HEK293 (cell line): Measurements from ENCODE around the gene GLIS1.
A peak's percentile ranks its signal among the peaks of the same experiment; 100 is the strongest.

Source experiments
- CTCF ChIA-PET: fragments of 350-600 bp; formaldehyde crosslinking; extraction: SDS; loops from one replicate; lab custom pipeline; 2021; ENCODE audit warnings: antibody characterized with exemption; lab: Yijun Ruan, JAX
- POLR2A ChIA-PET: fragments of 300-600 bp; formaldehyde crosslinking; extraction: SDS; loops from one replicate; lab custom pipeline; 2020; ENCODE audit warnings: antibody characterized with exemption, inconsistent platforms; lab: Yijun Ruan, JAX
- H3K27ac ChIP-seq: fragments of 200-500 bp; sonication (Bioruptor generic); 2 replicates; pipeline ENCODE4 v1.5.1; 2014; ENCODE audit warnings: low read depth, low read length, control low read depth, inconsistent platforms; ENCODE audit errors: extremely low read depth
- H3K36me3 ChIP-seq, 2 experiments: fragments of 200-500 bp in 1 of 2; sonication (Bioruptor generic) in 1 of 2; 1 replicate in 1 of 2; 2 replicates in 1 of 2; pipeline ENCODE4 v1.5.1; 2014 to 2017; ENCODE audit warnings: inconsistent platforms in 2 of 2, low read length in 2 of 2; ENCODE audit not compliant: control insufficient read depth in 2 of 2, insufficient read depth in 1 of 2
- H3K4me1 ChIP-seq: fragments of 200-500 bp; sonication (Bioruptor generic); 2 replicates; pipeline ENCODE4 v1.5.1; 2014; ENCODE audit warnings: mild to moderate bottlenecking, low read length, inconsistent platforms; ENCODE audit not compliant: control insufficient read depth, insufficient read depth
- H3K4me3 ChIP-seq: 2 replicates; pipeline ENCODE4 v1.5.1; 2011; ENCODE audit warnings: low read depth, mild to moderate bottlenecking, control low read depth, low read length, moderate library complexity
- H3K9me3 ChIP-seq: fragments of 200-500 bp; sonication (Bioruptor generic); 2 replicates; pipeline ENCODE4 v1.5.1; 2014; ENCODE audit warnings: low read depth, low read length, inconsistent platforms; ENCODE audit not compliant: control insufficient read depth, insufficient read depth
- PRDM10 ChIP-seq: fragments of 450-650 bp; formaldehyde crosslinking; IDR thresholded peaks from 2 replicates; pipeline ENCODE4 v1.5.1; 2016; ENCODE audit warnings: missing biosample characterization, missing genetic modification characterization
- RBAK ChIP-seq: fragments of 450-650 bp; formaldehyde crosslinking; IDR thresholded peaks from 2 replicates; pipeline ENCODE4 v1.5.1; 2016; ENCODE audit warnings: missing biosample characterization, missing genetic modification characterization
- SCRT1 ChIP-seq: fragments of 450-650 bp; formaldehyde crosslinking; IDR thresholded peaks from 2 replicates; pipeline ENCODE4 v1.5.1; 2016; ENCODE audit warnings: missing biosample characterization, missing genetic modification characterization, borderline replicate concordance
- SCRT2 ChIP-seq: fragments of 450-650 bp; formaldehyde crosslinking; IDR thresholded peaks from 2 replicates; pipeline ENCODE4 v1.5.1; 2016; ENCODE audit warnings: missing biosample characterization, missing genetic modification characterization
- SP2 ChIP-seq: fragments of 450-650 bp; formaldehyde crosslinking; IDR thresholded peaks from 2 replicates; pipeline ENCODE4 v1.5.1; 2016; ENCODE audit warnings: missing biosample characterization, missing genetic modification characterization
- ZBTB21 ChIP-seq: fragments of 450-650 bp; formaldehyde crosslinking; IDR thresholded peaks from 2 replicates; pipeline ENCODE4 v1.5.1; 2017; ENCODE audit warnings: missing biosample characterization, missing genetic modification characterization
- ZBTB8A ChIP-seq: fragments of 450-650 bp; formaldehyde crosslinking; IDR thresholded peaks from 2 replicates; pipeline ENCODE4 v1.5.1; 2016; ENCODE audit warnings: missing biosample characterization, missing genetic modification characterization
- ZIC2 ChIP-seq: fragments of 450-650 bp; formaldehyde crosslinking; IDR thresholded peaks from 2 replicates; pipeline ENCODE4 v1.5.1; 2016; ENCODE audit warnings: missing biosample characterization, missing genetic modification characterization
- ZNF16 ChIP-seq: fragments of 450-650 bp; formaldehyde crosslinking; IDR thresholded peaks from 2 replicates; pipeline ENCODE4 v1.5.1; 2016; ENCODE audit warnings: low read depth, missing biosample characterization, missing genetic modification characterization
- ZNF280D ChIP-seq: fragments of 450-650 bp; formaldehyde crosslinking; IDR thresholded peaks from 2 replicates; pipeline ENCODE4 v1.5.1; 2016; ENCODE audit warnings: missing biosample characterization, missing genetic modification characterization
- ZNF747 ChIP-seq: fragments of 450-650 bp; formaldehyde crosslinking; IDR thresholded peaks from 2 replicates; pipeline ENCODE4 v1.5.1; 2016; ENCODE audit warnings: missing biosample characterization, missing genetic modification characterization
- ZNF76 ChIP-seq: fragments of 450-650 bp; formaldehyde crosslinking; IDR thresholded peaks from 2 replicates; pipeline ENCODE4; 2016; ENCODE audit warnings: low read depth, missing biosample characterization, missing genetic modification characterization, borderline replicate concordance
- ZNF792 ChIP-seq: fragments of 450-650 bp; formaldehyde crosslinking; IDR thresholded peaks from 2 replicates; pipeline ENCODE4 v1.5.1; 2016; ENCODE audit warnings: missing biosample characterization, missing genetic modification characterization
- ZSCAN4 ChIP-seq: fragments of 450-650 bp; formaldehyde crosslinking; IDR thresholded peaks from 2 replicates; pipeline ENCODE4 v1.5.1; 2017; ENCODE audit warnings: missing biosample characterization, missing genetic modification characterization
- ZSCAN5A ChIP-seq: fragments of 450-650 bp; formaldehyde crosslinking; IDR thresholded peaks from 2 replicates; pipeline ENCODE4 v1.5.1; 2016; ENCODE audit warnings: missing biosample characterization, missing genetic modification characterization

GLIS1 gene

GRCh38 chr1:53552146-53552861 is 186.7 kb downstream of the GLIS1 start (continued):
- TF ChIP-seq PRDM10 = peak; percentile 81
- no peak for TF ChIP-seq ZSCAN4
- no peak for TF ChIP-seq ZNF792 (tag by site-specific recombination)
- TF ChIP-seq RBAK (tag by site-specific recombination) = no peak
- no peak for TF ChIP-seq ZSCAN5A (tag by site-specific recombination)
- TF ChIP-seq SCRT2 (tag by site-specific recombination) = no peak
- 0 out of 2 replicates have a peak, but pooled peaks have one; percentile 14 for TF ChIP-seq ZBTB8A
- no peak for TF ChIP-seq ZNF280D (tag by site-specific recombination)

- CTCF ChIA-PET = no interaction called here
- no peaks in the 10 kb centered on the region for H3K9me3 ChIP-seq
- no peak overlapping the region for H3K27ac ChIP-seq
- TF ChIP-seq ZNF16 = no peak
- TF ChIP-seq ZNF747 (tag by site-specific recombination) = 0 out of 2 replicates have a peak, but pooled peaks have one; percentile 30
- no peaks in the 10 kb centered on the region for H3K4me1 ChIP-seq
- H3K4me3 ChIP-seq = no peak overlapping the region
- POLR2A ChIA-PET = no interaction called here
- no peaks in the 10 kb centered on the region for H3K36me3 ChIP-seq
These were observed 187.5 kb downstream of the GLIS1 start for GRCh38 chr1:53551428-53551995.

GRCh38 chr1:53550201-53550741 is 188.7 kb downstream of the GLIS1 start:
- POLR2A ChIA-PET = no interaction called here
- H3K36me3 ChIP-seq = no peaks in the 10 kb centered on the region
- H3K4me1 ChIP-seq = no peaks in the 10 kb centered on the region
- H3K4me3 ChIP-seq = no peak overlapping the region
- CTCF ChIA-PET = interaction anchor here (0.9 kb wide), 1 partner anchor 65 kb away, joined by 8 read pairs; no protein-coding TSS in a partner anchor
- H3K9me3 ChIP-seq = no peaks in the 10 kb centered on the region
- H3K27ac ChIP-seq = no peak overlapping the region
- TF ChIP-seq SCRT1 = no peak
- no peak for TF ChIP-seq ZNF76 (tag by site-specific recombination)
- no peak for TF ChIP-seq SP2 (tag by site-specific recombination)
- TF ChIP-seq ZIC2 (tag by site-specific recombination) = peak; percentile 49; the same call in 1 of the 2 replicates
- peak; percentile 45; the same call in 1 of the 2 replicates for TF ChIP-seq ZBTB21 (tag by site-specific recombination)
